Measurements from ENCODE around the gene ALDH1L1.

The ALDH1L1 gene

DNA sequence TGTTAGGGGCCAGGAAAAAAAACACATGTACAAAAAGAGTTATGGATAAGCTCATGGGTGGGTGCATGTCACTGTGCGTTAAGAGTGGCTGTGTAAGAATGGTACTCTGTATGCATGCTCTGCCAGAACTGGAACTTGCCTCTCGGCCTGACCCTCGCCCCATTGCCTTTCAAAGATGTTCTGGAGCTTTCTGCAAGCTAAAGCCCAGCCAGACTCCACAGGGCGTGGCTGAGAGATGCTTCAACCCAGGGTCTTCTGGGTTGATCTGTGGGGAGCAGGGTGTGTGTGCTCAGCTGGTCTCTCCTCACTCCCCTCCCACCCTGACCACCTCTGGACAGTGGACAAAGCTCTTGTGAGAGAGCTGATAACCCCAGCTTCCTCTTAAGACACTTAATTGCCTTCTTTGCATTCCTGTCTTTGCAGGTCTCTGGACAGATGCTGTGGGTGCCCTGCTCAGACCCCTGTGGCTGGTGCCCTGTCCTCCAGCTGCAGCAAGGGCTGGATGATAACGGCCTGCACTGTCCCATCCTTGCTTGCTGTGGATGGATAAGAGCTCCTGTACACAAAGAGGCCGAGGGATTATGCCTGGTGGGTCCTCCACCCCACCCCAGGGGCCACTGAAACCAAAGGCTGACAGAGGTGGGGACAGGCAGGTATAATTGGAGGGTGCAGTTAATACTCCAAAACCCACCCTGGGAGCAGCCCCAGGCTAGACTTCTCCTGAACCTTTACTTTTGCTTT lies 28.7 kb downstream of the ALDH1L1 start:
- H3K27ac ChIP-seq (ENCODE audit: low read depth, low read length), result no peak overlapping the region
- H4K91ac ChIP-seq (ENCODE audit: low read depth, low read length), result no peak overlapping the region
- no CpG with 5 or more reads among the region's 6 CpGs for WGBS (ENCODE audit: extremely low coverage, insufficient coverage, insufficient read length)

GRCh38 chr3:126149960-126150515 lies 30.3 kb downstream of the ALDH1L1 start:
- no peak overlapping the region for H3K18ac ChIP-seq (ENCODE audit: low read length)
- no peaks in the 10 kb centered on the region for H3K36me3 ChIP-seq (ENCODE audit: control insufficient read depth in 1 of 2, insufficient read depth in 2 of 2, low read length in 2 of 2)
- H2AFZ ChIP-seq (ENCODE audit: insufficient read depth, low read length, poor library complexity), result no peak overlapping the region
- no peak overlapping the region for H3K4me2 ChIP-seq (ENCODE audit: low read length)
- H3K27ac ChIP-seq (ENCODE audit: low read depth, low read length), result no peak overlapping the region
- no CpG with 5 or more reads among the region's 7 CpGs for WGBS (ENCODE audit: extremely low coverage, insufficient coverage, insufficient read length)
- H2BK5ac ChIP-seq (ENCODE audit: low read depth, low read length, poor library complexity), result no peak overlapping the region
- DNase-seq, result no peak
- H2BK12ac ChIP-seq (ENCODE audit: low read length), result no peak overlapping the region
- H3K9me3 ChIP-seq (ENCODE audit: insufficient read depth, low read depth, low read length), result peaks cover 2% of the 10 kb centered on the region
- no peak overlapping the region for H4K8ac ChIP-seq (ENCODE audit: low read depth, low read length)
- H4K91ac ChIP-seq (ENCODE audit: low read depth, low read length), result no peak overlapping the region
- H3K4me3 ChIP-seq (ENCODE audit: low read depth, low read length), result no peak overlapping the region
- no peaks in the 10 kb centered on the region for H3K4me1 ChIP-seq (ENCODE audit: control insufficient read depth in 1 of 2, insufficient read depth in 2 of 2, low read length in 2 of 2)
- no peak overlapping the region for H2AK5ac ChIP-seq (ENCODE audit: low read length)
- H3K4ac ChIP-seq (ENCODE audit: low read depth, low read length), result no peak overlapping the region
- no peaks in the 10 kb centered on the region for H3K79me1 ChIP-seq (ENCODE audit: low read length)
- no peak overlapping the region for H3K14ac ChIP-seq (ENCODE audit: low read length)
- H3K79me2 ChIP-seq (ENCODE audit: control insufficient read depth, insufficient read depth, low read length, poor library complexity), result no peaks in the 10 kb centered on the region
- no peak overlapping the region for H2BK120ac ChIP-seq (ENCODE audit: insufficient read depth, low read length, poor library complexity)
- H3K23ac ChIP-seq (ENCODE audit: low read length), result no peak overlapping the region
- H3K27me3 ChIP-seq (ENCODE audit: insufficient read depth, low read length), result no peaks in the 10 kb centered on the region
- H3K9ac ChIP-seq (ENCODE audit: low read length), result no peak overlapping the region
- H4K12ac ChIP-seq (ENCODE audit: low read depth, low read length), result no peak overlapping the region

More for the DNA sequence above, 28.7 kb downstream of the ALDH1L1 start:
- H4K12ac ChIP-seq (ENCODE audit: low read depth, low read length), result no peak overlapping the region
- no peak overlapping the region for H2BK120ac ChIP-seq (ENCODE audit: insufficient read depth, low read length, poor library complexity)
- no peak overlapping the region for H3K4me2 ChIP-seq (ENCODE audit: low read length)
- H3K79me2 ChIP-seq (ENCODE audit: control insufficient read depth, insufficient read depth, low read length, poor library complexity), result no peaks in the 10 kb centered on the region
- no peak overlapping the region for H4K8ac ChIP-seq (ENCODE audit: low read depth, low read length)
- no peak overlapping the region for H3K14ac ChIP-seq (ENCODE audit: low read length)
- H3K23ac ChIP-seq (ENCODE audit: low read length), result no peak overlapping the region
- H3K9ac ChIP-seq (ENCODE audit: low read length), result no peak overlapping the region
- H2AFZ ChIP-seq (ENCODE audit: insufficient read depth, low read length, poor library complexity), result no peak overlapping the region
- no peak overlapping the region for H3K4me3 ChIP-seq (ENCODE audit: low read depth, low read length)
- DNase-seq, result peak in 1 of 2 donors; percentile 14
- no peaks in the 10 kb centered on the region for H3K79me1 ChIP-seq (ENCODE audit: low read length)
- peaks cover 4% of the 10 kb centered on the region for H3K9me3 ChIP-seq (ENCODE audit: insufficient read depth, low read depth, low read length)
- H3K18ac ChIP-seq (ENCODE audit: low read length), result no peak overlapping the region
- no peak overlapping the region for H2AK5ac ChIP-seq (ENCODE audit: low read length)
- no peaks in the 10 kb centered on the region for H3K4me1 ChIP-seq (ENCODE audit: control insufficient read depth in 1 of 2, insufficient read depth in 2 of 2, low read length in 2 of 2)
- no peak overlapping the region for H2BK5ac ChIP-seq (ENCODE audit: low read depth, low read length, poor library complexity)
- no peak overlapping the region for H3K4ac ChIP-seq (ENCODE audit: low read depth, low read length)
- H3K27me3 ChIP-seq (ENCODE audit: insufficient read depth, low read length), result no peaks in the 10 kb centered on the region
- H3K36me3 ChIP-seq (ENCODE audit: control insufficient read depth in 1 of 2, insufficient read depth in 2 of 2, low read length in 2 of 2), result no peaks in the 10 kb centered on the region
- no peak overlapping the region for H2BK12ac ChIP-seq (ENCODE audit: low read length)

GRCh38 chr3:126149256-126149902 lies 31.0 kb downstream of the ALDH1L1 start:
- WGBS (ENCODE audit: extremely low coverage, insufficient coverage, insufficient read length), result no CpG with 5 or more reads among the region's 3 CpGs
- Histone ChIP-seq H3K4ac (ENCODE audit: low read depth, low read length) (no peak overlapping the region), H3K27ac (ENCODE audit: low read depth, low read length) (no peak overlapping the region)

DNA sequence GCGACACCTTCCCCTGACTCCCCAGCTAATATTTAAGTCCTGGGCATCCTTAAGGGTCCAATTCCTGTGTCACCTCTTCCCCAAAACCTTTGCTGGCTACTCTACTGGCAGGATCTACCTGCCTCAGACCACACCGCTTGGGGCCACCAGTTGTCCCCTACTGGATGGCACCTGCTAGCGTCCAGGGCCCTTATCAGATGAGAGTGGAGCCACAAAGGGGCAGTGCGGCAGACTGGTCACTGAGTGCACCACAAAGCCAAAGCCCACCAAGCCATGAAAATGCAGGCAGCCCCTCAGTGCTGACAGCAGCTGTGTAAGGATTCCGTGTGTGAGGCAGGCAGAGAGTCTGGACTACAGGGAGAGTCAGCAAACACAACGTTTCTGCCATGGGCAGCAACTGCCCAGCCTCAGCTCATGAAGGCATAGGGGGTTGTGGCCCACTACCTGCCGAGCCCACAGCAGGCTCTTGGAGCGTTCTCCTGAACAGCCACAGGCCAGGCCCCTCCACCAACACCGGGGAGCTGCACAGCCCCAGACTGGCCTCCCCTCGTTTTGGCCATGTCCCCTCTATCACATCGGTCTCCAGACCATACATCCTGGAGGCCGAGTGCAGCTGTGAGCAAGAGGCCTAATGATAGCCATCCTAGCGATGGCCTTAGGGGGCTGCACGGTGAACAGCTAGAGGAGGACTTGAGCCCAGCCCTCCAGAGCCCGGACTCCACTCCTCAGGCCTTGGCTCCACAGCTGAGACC lies 32.3 kb downstream of the ALDH1L1 start:
- WGBS (ENCODE audit: extremely low coverage, insufficient coverage, insufficient read length), result no CpG with 5 or more reads among the region's 15 CpGs
- no peaks in the 10 kb centered on the region for H3K4me1 ChIP-seq (ENCODE audit: control insufficient read depth in 1 of 2, insufficient read depth in 2 of 2, low read length in 2 of 2)
- H2BK120ac ChIP-seq (ENCODE audit: insufficient read depth, low read length, poor library complexity), result no peak overlapping the region
- no peak overlapping the region for H2AK5ac ChIP-seq (ENCODE audit: low read length)
- no peak overlapping the region for H3K27ac ChIP-seq (ENCODE audit: low read depth, low read length)
- no peak overlapping the region for H3K18ac ChIP-seq (ENCODE audit: low read length)
- H3K23ac ChIP-seq (ENCODE audit: low read length), result no peak overlapping the region
- H3K4me2 ChIP-seq (ENCODE audit: low read length), result no peak overlapping the region
- H3K36me3 ChIP-seq (ENCODE audit: control insufficient read depth in 1 of 2, insufficient read depth in 2 of 2, low read length in 2 of 2), result no peaks in the 10 kb centered on the region
- H3K27me3 ChIP-seq (ENCODE audit: insufficient read depth, low read length), result no peaks in the 10 kb centered on the region
- no peak overlapping the region for H2BK12ac ChIP-seq (ENCODE audit: low read length)
- H4K12ac ChIP-seq (ENCODE audit: low read depth, low read length), result no peak overlapping the region
- no peak overlapping the region for H3K9ac ChIP-seq (ENCODE audit: low read length)
- no peak for DNase-seq
- H3K79me1 ChIP-seq (ENCODE audit: low read length), result no peaks in the 10 kb centered on the region
- H3K14ac ChIP-seq (ENCODE audit: low read length), result no peak overlapping the region
- no peak overlapping the region for H2BK5ac ChIP-seq (ENCODE audit: low read depth, low read length, poor library complexity)
- H4K91ac ChIP-seq (ENCODE audit: low read depth, low read length), result no peak overlapping the region
- no peak overlapping the region for H3K4ac ChIP-seq (ENCODE audit: low read depth, low read length)
- H3K79me2 ChIP-seq (ENCODE audit: control insufficient read depth, insufficient read depth, low read length, poor library complexity), result no peaks in the 10 kb centered on the region
- no peak overlapping the region for H2AFZ ChIP-seq (ENCODE audit: insufficient read depth, low read length, poor library complexity)
- H4K8ac ChIP-seq (ENCODE audit: low read depth, low read length), result no peak overlapping the region
- no peak overlapping the region for H3K4me3 ChIP-seq (ENCODE audit: low read depth, low read length)
- H3K9me3 ChIP-seq (ENCODE audit: insufficient read depth, low read depth, low read length), result peaks cover 2% of the 10 kb centered on the region

More at GRCh38 chr3:126149256-126149902, 31.0 kb downstream of the ALDH1L1 start:
- Histone ChIP-seq H4K91ac (ENCODE audit: low read depth, low read length) (no peak overlapping the region), H3K9ac (ENCODE audit: low read length) (no peak overlapping the region), H2BK5ac (ENCODE audit: low read depth, low read length, poor library complexity) (no peak overlapping the region), H4K8ac (ENCODE audit: low read depth, low read length) (no peak overlapping the region), H3K4me2 (ENCODE audit: low read length) (no peak overlapping the region), H2BK12ac (ENCODE audit: low read length) (no peak overlapping the region), H3K79me2 (ENCODE audit: control insufficient read depth, insufficient read depth, low read length, poor library complexity) (no peaks in the 10 kb centered on the region), H3K9me3 (ENCODE audit: insufficient read depth, low read depth, low read length) (peaks cover 2% of the 10 kb centered on the region), H3K4me3 (ENCODE audit: low read depth, low read length) (no peak overlapping the region), H3K18ac (ENCODE audit: low read length) (no peak overlapping the region), H3K79me1 (ENCODE audit: low read length) (no peaks in the 10 kb centered on the region), H2AFZ (ENCODE audit: insufficient read depth, low read length, poor library complexity) (no peak overlapping the region), H3K36me3 (ENCODE audit: control insufficient read depth in 1 of 2, insufficient read depth in 2 of 2, low read length in 2 of 2) (no peaks in the 10 kb centered on the region), H3K14ac (ENCODE audit: low read length) (no peak overlapping the region), H4K12ac (ENCODE audit: low read depth, low read length) (no peak overlapping the region), H2AK5ac (ENCODE audit: low read length) (no peak overlapping the region), H3K23ac (ENCODE audit: low read length) (no peak overlapping the region), H2BK120ac (ENCODE audit: insufficient read depth, low read length, poor library complexity) (no peak overlapping the region), H3K4me1 (ENCODE audit: control insufficient read depth in 1 of 2, insufficient read depth in 2 of 2, low read length in 2 of 2) (no peaks in the 10 kb centered on the region), H3K27me3 (ENCODE audit: insufficient read depth, low read length) (no peaks in the 10 kb centered on the region)
- DNase-seq, result no peak
